SK-N-SH (cell line): ENCODE measurements around the gene NARS2. TPM values are rescaled to one million over a fixed set of nuclear protein-coding genes. Genes with fewer than 3 reads are reported as not detected.

Source experiments
- CTCF ChIA-PET: fragments of 300-600, 350-600 bp; formaldehyde crosslinking; extraction: SDS; loops from one replicate; lab custom pipeline; 2021; lab: Yijun Ruan, JAX
- POLR2A ChIA-PET: fragments of 350-600 bp; sonication (Branson Sonifier 250); formaldehyde crosslinking; extraction: SDS; loops from one replicate; lab custom pipeline; 2020; ENCODE audit warnings: antibody characterized with exemption, inconsistent platforms; lab: Yijun Ruan, JAX
- DNase-seq: peaks from one replicate; pipeline ENCODE4 v3.0.0; 2012
- H2AFZ ChIP-seq: fragments of 200-600 bp; sonication (generic); 2 replicates; pipeline ENCODE4 v1.8.1; 2016; ENCODE audit warnings: antibody characterized with exemption, mild to moderate bottlenecking, low read depth
- H3F3A ChIP-seq: fragments of 200-600 bp; sonication (generic); replicated peaks from 2 replicates; pipeline ENCODE3; 2016; ENCODE audit warnings: antibody characterized with exemption, mild to moderate bottlenecking; ENCODE audit not compliant: insufficient read depth
- H3K27ac ChIP-seq, 2 experiments: fragments of 200-500 bp in 1 of 2; fragments of 200-600 bp in 1 of 2; sonication (Bioruptor generic) in 1 of 2; sonication (generic), shearing (Covaris generic) in 1 of 2; 2 replicates each; pipeline versions ENCODE4 v1.5.1 to v1.6.1; 2014 to 2016; ENCODE audit warnings: low read depth in 2 of 2, inconsistent platforms in 1 of 2, low read length in 1 of 2, mild to moderate bottlenecking in 1 of 2, mixed read lengths in 1 of 2
- H3K27me3 ChIP-seq: fragments of 200-600 bp; sonication (generic), shearing (Covaris generic); 2 replicates; pipeline ENCODE4 v1.6.1; 2016; ENCODE audit warnings: mixed run types; ENCODE audit not compliant: insufficient read depth
- H3K36me3 ChIP-seq, 2 experiments: fragments of 200-500 bp in 1 of 2; fragments of 200-600 bp in 1 of 2; sonication (Bioruptor generic) in 1 of 2; sonication (generic) in 1 of 2; replicated peaks in 1 of 2; 2 replicates each; pipeline versions ENCODE3 to v1.5.1; 2014 to 2016; ENCODE audit warnings: low read length in 1 of 2, mild to moderate bottlenecking in 1 of 2; ENCODE audit not compliant: insufficient read depth in 2 of 2, control insufficient read depth in 1 of 2
- H3K4me1 ChIP-seq, 2 experiments: fragments of 200-500 bp in 1 of 2; fragments of 200-600 bp in 1 of 2; sonication (Bioruptor generic) in 1 of 2; sonication (generic), shearing (Covaris generic) in 1 of 2; 2 replicates each; pipeline versions ENCODE4 v1.5.1 to v1.6.1; 2014 to 2016; ENCODE audit warnings: low read depth in 1 of 2, low read length in 1 of 2, mixed run types in 1 of 2; ENCODE audit not compliant: insufficient read depth in 2 of 2, control insufficient read depth in 1 of 2
- H3K4me2 ChIP-seq: fragments of 200-600 bp; sonication (generic), shearing (Covaris generic); 2 replicates; pipeline ENCODE4 v1.6.1; 2017; ENCODE audit warnings: mixed run types
- H3K4me3 ChIP-seq, 2 experiments: fragments of 200-500 bp in 1 of 2; fragments of 200-600 bp in 1 of 2; sonication (Bioruptor generic) in 1 of 2; sonication (generic), shearing (Covaris generic) in 1 of 2; 2 replicates each; pipeline versions ENCODE4 v1.5.1 to v1.8.1; 2014 to 2016; ENCODE audit warnings: low read depth in 2 of 2, inconsistent platforms in 1 of 2, low read length in 1 of 2, mild to moderate bottlenecking in 1 of 2, mixed read lengths in 1 of 2, moderate library complexity in 1 of 2
- H3K79me2 ChIP-seq: fragments of 200-600 bp; sonication (generic); 2 replicates; pipeline ENCODE4 v1.8.1; 2017; ENCODE audit warnings: mild to moderate bottlenecking; ENCODE audit not compliant: insufficient read depth
- H3K9ac ChIP-seq: fragments of 200-600 bp; sonication (generic); 2 replicates; pipeline ENCODE4 v1.6.1; 2017; ENCODE audit warnings: mixed run types
- H3K9me2 ChIP-seq: fragments of 200-600 bp; sonication (generic); 2 replicates; pipeline ENCODE4 v1.6.1; 2017; ENCODE audit warnings: mixed run types
- H3K9me3 ChIP-seq: fragments of 200-600 bp; sonication (generic); 2 replicates; pipeline ENCODE4 v1.6.1; 2017; ENCODE audit warnings: mixed run types, mild to moderate bottlenecking, moderate library complexity
- H4K20me1 ChIP-seq: fragments of 200-600 bp; sonication (generic); 2 replicates; pipeline ENCODE4 v1.6.1; 2017; ENCODE audit warnings: mild to moderate bottlenecking, mixed run types; ENCODE audit not compliant: insufficient read depth
- CTCF ChIP-seq: fragments of 200-600 bp; sonication (generic); IDR thresholded peaks from 2 replicates; pipeline ENCODE4 v1.6.1; 2017; ENCODE audit warnings: antibody characterized with exemption, mild to moderate bottlenecking, moderate library complexity
- ELF1 ChIP-seq: IDR thresholded peaks from 2 replicates; pipeline ENCODE4 v1.4.0; 2012
- EP300 ChIP-seq, 2 experiments: IDR thresholded peaks; 2 replicates each; pipeline versions ENCODE4 v1.4.0 to v1.6.1; 2012; ENCODE audit warnings: borderline replicate concordance in 1 of 2, low read depth in 1 of 2, low read length in 1 of 2
- EZH2phosphoT487 ChIP-seq: fragments of 200-600 bp; sonication (generic); IDR thresholded peaks from 2 replicates; pipeline ENCODE4 v1.6.1; 2017; ENCODE audit warnings: low read depth, mixed run types, mild to moderate bottlenecking, antibody characterized with exemption, moderate library complexity, borderline replicate concordance
- FOSL2 ChIP-seq: IDR thresholded peaks from 2 replicates; pipeline ENCODE4 v1.4.0; 2012; ENCODE audit warnings: low read depth, mild to moderate bottlenecking, moderate library complexity, borderline replicate concordance
- GABPA ChIP-seq: IDR thresholded peaks from 2 replicates; pipeline ENCODE4 v1.4.0; 2012; ENCODE audit warnings: low read depth, mild to moderate bottlenecking
- GATA2 ChIP-seq: sonication (generic); formaldehyde crosslinking; IDR thresholded peaks from 2 replicates; pipeline ENCODE4 v1.5.0; 2020; ENCODE audit warnings: mild to moderate bottlenecking, missing genetic modification reagents
- IRF3 ChIP-seq: fragments of 150-350 bp; IDR thresholded peaks from 2 replicates; pipeline ENCODE4 v1.6.1; 2016; ENCODE audit warnings: mild to moderate bottlenecking, low read depth, low read length
- MAX ChIP-seq: IDR thresholded peaks from 2 replicates; pipeline ENCODE4 v1.4.0; 2012; ENCODE audit warnings: low read depth
- NRF1 ChIP-seq: IDR thresholded peaks from 2 replicates; pipeline ENCODE4 v1.6.1; 2012; ENCODE audit warnings: low read depth, mild to moderate bottlenecking, low read length
- PBX3 ChIP-seq: IDR thresholded peaks from 2 replicates; pipeline ENCODE4; 2012
- POLR2AphosphoS5 ChIP-seq: IDR thresholded peaks from 2 replicates; pipeline ENCODE4 v1.6.1; 2012; ENCODE audit warnings: low read depth, low read length
- RAD21 ChIP-seq: IDR thresholded peaks from 2 replicates; pipeline ENCODE4 v1.6.1; 2012; ENCODE audit warnings: mild to moderate bottlenecking, low read length
- RCOR1 ChIP-seq: fragments of 150-350 bp; IDR thresholded peaks from 2 replicates; pipeline ENCODE4 v1.6.1; 2017; ENCODE audit warnings: antibody characterized with exemption, low read length
- RFX5 ChIP-seq: IDR thresholded peaks from 2 replicates; pipeline ENCODE4 v1.6.1; 2012; ENCODE audit warnings: mild to moderate bottlenecking, improper control_type of control experiment, low read length
- SMC3 ChIP-seq: IDR thresholded peaks from 2 replicates; pipeline ENCODE4 v1.6.1; 2012; ENCODE audit warnings: low read depth, low read length, improper control_type of control experiment
- TAF1 ChIP-seq: IDR thresholded peaks from 2 replicates; pipeline ENCODE4 v1.6.1; 2012; ENCODE audit warnings: low read depth, mild to moderate bottlenecking, low read length, moderate library complexity, borderline replicate concordance
- TCF12 ChIP-seq: IDR thresholded peaks from 2 replicates; pipeline ENCODE4 v1.4.0; 2012
- TEAD4 ChIP-seq: IDR thresholded peaks from 2 replicates; pipeline ENCODE4 v1.4.0; 2012; ENCODE audit warnings: mild to moderate bottlenecking, borderline replicate concordance; ENCODE audit not compliant: insufficient read depth
- USF1 ChIP-seq: IDR thresholded peaks from 2 replicates; pipeline ENCODE4 v1.4.0; 2012; ENCODE audit warnings: low read depth, borderline replicate concordance
- YY1 ChIP-seq: IDR thresholded peaks from 2 replicates; pipeline ENCODE4 v1.4.0; 2012; ENCODE audit warnings: low read depth, mild to moderate bottlenecking
- WGBS: methylation state at CpG from one replicate; pipeline ENCODE4 v1.1.6; 2017; ENCODE audit warnings: low lambda C conversion rate; 5-methylcytosine and 5-hydroxymethylcytosine counted together
- polyA plus RNA-seq, 3 experiments: library from polyadenylated mRNA; depleted of rRNA; stranded (reverse); fragments of >200 nt; gene quantifications; 2 replicates each; pipeline ENCODE4 v1.2.3, GENCODE V29; 2012

Gene NARS2
- polyA plus RNA-seq, 1 of the 3 experiments (the other 2 are of a cell fraction), result 8.9 TPM

- Histone ChIP-seq H3K36me3 (no peaks in the 10 kb centered on the region), H3K4me3 (peak overlapping the region in 1 of 2 experiments; percentile 81; a peak in 1 of 4 replicates), H4K20me1 (no peaks in the 10 kb centered on the region), H3K4me2 (no peak overlapping the region), H3K9me3 (no peaks in the 10 kb centered on the region), H3K9ac (no peak overlapping the region), H3K4me1 (peaks cover 18 to 31% of the 10 kb centered on the region in 2 experiments; a peak in 3 of 4 replicates), H3K79me2 (peaks cover 55% of the 10 kb centered on the region), H3F3A (peaks cover 36% of the 10 kb centered on the region), H3K27me3 (no peaks in the 10 kb centered on the region), H2AFZ (no peak overlapping the region), H3K9me2 (no peaks in the 10 kb centered on the region), H3K27ac (peak overlapping the region in 1 of 2 experiments; percentile 100; a peak in 3 of 4 replicates)
- POLR2A ChIA-PET, result interaction anchor here (1.0 kb wide), 1 partner anchor 187 kb away, joined by 3 read pairs; no protein-coding TSS in a partner anchor
- no peak for DNase-seq
- TF ChIP-seq RFX5, result no peak
- TF ChIP-seq RCOR1, result no peak
- no peak for TF ChIP-seq YY1
- no peak for TF ChIP-seq NRF1
- TF ChIP-seq PBX3, result no peak
- TF ChIP-seq EZH2phosphoT487, result no peak
- TF ChIP-seq IRF3, result no peak
- TF ChIP-seq GATA2 (CRISPR knock-in tag), result no peak
- no peak for TF ChIP-seq FOSL2
- TF ChIP-seq TEAD4, result no peak
- no peak for TF ChIP-seq POLR2AphosphoS5
- no peak for TF ChIP-seq GABPA
- CTCF ChIA-PET, result interaction anchor here (0.6 to 7.2 kb wide), 20 partner anchors 10 to 187 kb away, joined by 3 to 110 read pairs (median 5); partner anchors contain the start of gene NARS2
- 57% methylated on average over 4 of the region's 4 CpGs for WGBS
These were observed 159.3 kb downstream of the NARS2 start for GRCh38 chr11:78415338-78415737.

- WGBS, result 85% methylated on average over 14 of the region's 14 CpGs
- H3K27ac ChIP-seq, result peak overlapping the region in 1 of 2 experiments; percentile 100; a peak in 2 of 4 replicates
- no peak overlapping the region for H3K9ac ChIP-seq
- DNase-seq, result peak; percentile 30
- H3K9me3 ChIP-seq, result no peaks in the 10 kb centered on the region
- H3K9me2 ChIP-seq, result no peaks in the 10 kb centered on the region
- POLR2A ChIA-PET, result interaction anchor here (1.0 kb wide), 1 partner anchor 186 kb away, joined by 3 read pairs; no protein-coding TSS in a partner anchor
- H3K4me3 ChIP-seq, result no peak overlapping the region; a peak in 1 of 4 replicates
- H3K79me2 ChIP-seq, result peaks cover 64% of the 10 kb centered on the region
- no peak overlapping the region for H2AFZ ChIP-seq
- H3K36me3 ChIP-seq, result peaks cover 0 to 7% of the 10 kb centered on the region in 2 experiments
- peaks cover 33% of the 10 kb centered on the region for H3F3A ChIP-seq
- TF ChIP-seq RAD21 (peak; percentile 59), TCF12 (no peak), USF1 (no peak), GABPA (no peak), EP300 (IDR thresholded peaks at IDR 0.05; ENCODE audit: borderline replicate concordance in 1 of 2, low read depth in 1 of 2, low read length in 1 of 2) (no peak), CTCF (peak; percentile 73), SMC3 (peak; percentile 22; the same call in 1 of the 2 replicates), ELF1 (no peak), TAF1 (no peak), MAX (no peak), GATA2 (CRISPR knock-in tag) (no peak)
- peaks cover 12 to 22% of the 10 kb centered on the region in 2 experiments; a peak in 3 of 4 replicates for H3K4me1 ChIP-seq
- CTCF ChIA-PET, result interaction anchor here (0.6 to 7.2 kb wide), 10 partner anchors 15 to 275 kb away, joined by 3 to 110 read pairs (median 4); partner anchors contain the start of gene ALG8
- H3K4me2 ChIP-seq, result no peak overlapping the region
- no peaks in the 10 kb centered on the region for H3K27me3 ChIP-seq
- no peaks in the 10 kb centered on the region for H4K20me1 ChIP-seq
These were observed 160.2 kb downstream of the NARS2 start for GRCh38 chr11:78414321-78415051.
